Measurements from ENCODE around the gene RBMX. TPM values are rescaled to one million over a fixed set of nuclear protein-coding genes. Genes with fewer than 3 reads are reported as not detected.

The RBMX gene
- total RNA-seq, 4 donors from 2014 or later = 128 to 228 (median 143) TPM

GRCh38 chrX:136856551-136856950, 24.0 kb downstream of the RBMX start:
- DNase-seq = no peak
- H3K9me3 ChIP-seq = no peaks in the 10 kb centered on the region
- no peak for TF ChIP-seq POLR2A (IDR thresholded peaks at IDR 0.05)
- no peak for TF ChIP-seq CTCF (IDR thresholded peaks at IDR 0.05)
- no peak overlapping the region for H3K4me3 ChIP-seq
- no peaks in the 10 kb centered on the region for H3K36me3 ChIP-seq
- H3K4me1 ChIP-seq = no peaks in the 10 kb centered on the region
- no peak overlapping the region for H3K27ac ChIP-seq
- H3K27me3 ChIP-seq = no peaks in the 10 kb centered on the region

DNA sequence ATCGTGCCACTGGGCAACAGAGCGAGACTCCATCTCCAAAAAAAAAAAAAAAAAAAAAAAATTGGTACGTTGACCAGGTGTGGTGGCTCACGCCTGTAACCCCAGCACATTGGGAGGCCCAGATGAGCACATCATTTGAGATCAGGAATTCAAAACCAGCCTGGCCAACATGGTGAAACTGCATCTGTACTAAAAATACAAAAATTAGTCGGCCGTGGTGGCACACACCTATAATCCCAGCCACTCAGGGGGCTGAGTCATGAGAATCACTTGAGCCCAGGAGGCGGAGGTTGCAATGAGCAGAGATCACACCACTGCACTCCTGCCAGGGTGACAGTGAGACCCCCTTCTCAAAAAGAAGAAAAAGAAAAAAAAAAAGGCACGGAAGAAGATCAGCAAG, 24.5 kb downstream of the RBMX start:
- DNase-seq = no peak
- H3K36me3 ChIP-seq = no peaks in the 10 kb centered on the region
- no peak for TF ChIP-seq POLR2A (IDR thresholded peaks at IDR 0.05)
- no peak for TF ChIP-seq CTCF (IDR thresholded peaks at IDR 0.05)
- H3K27ac ChIP-seq = no peak overlapping the region
- no peak overlapping the region for H3K4me3 ChIP-seq
- H3K4me1 ChIP-seq = no peaks in the 10 kb centered on the region
- no peaks in the 10 kb centered on the region for H3K27me3 ChIP-seq
- H3K9me3 ChIP-seq = no peaks in the 10 kb centered on the region

GRCh38 chrX:136851526-136851925, 29.0 kb downstream of the RBMX start:
- H3K4me3 ChIP-seq = no peak overlapping the region
- TF ChIP-seq POLR2A (IDR thresholded peaks at IDR 0.05) = no peak
- TF ChIP-seq CTCF (IDR thresholded peaks at IDR 0.05) = no peak
- H3K27ac ChIP-seq = no peak overlapping the region
- peaks cover 0 to 7% (median 0%) of the 10 kb centered on the region in 3 donors for H3K36me3 ChIP-seq
- DNase-seq = no peak
- no peaks in the 10 kb centered on the region for H3K4me1 ChIP-seq
- no peaks in the 10 kb centered on the region for H3K27me3 ChIP-seq
- H3K9me3 ChIP-seq = no peaks in the 10 kb centered on the region

- H3K9me3 ChIP-seq = no peaks in the 10 kb centered on the region
- no peak for DNase-seq
- H3K4me3 ChIP-seq = no peak overlapping the region
- TF ChIP-seq POLR2A (IDR thresholded peaks at IDR 0.05) (no peak), CTCF (IDR thresholded peaks at IDR 0.05) (no peak)
- H3K27me3 ChIP-seq = no peaks in the 10 kb centered on the region
- peaks cover 0 to 7% (median 0%) of the 10 kb centered on the region in 3 donors for H3K36me3 ChIP-seq
- H3K27ac ChIP-seq = no peak overlapping the region
- H3K4me1 ChIP-seq = no peaks in the 10 kb centered on the region
These were observed 29.9 kb downstream of the RBMX start for GRCh38 chrX:136850441-136851175.

DNA sequence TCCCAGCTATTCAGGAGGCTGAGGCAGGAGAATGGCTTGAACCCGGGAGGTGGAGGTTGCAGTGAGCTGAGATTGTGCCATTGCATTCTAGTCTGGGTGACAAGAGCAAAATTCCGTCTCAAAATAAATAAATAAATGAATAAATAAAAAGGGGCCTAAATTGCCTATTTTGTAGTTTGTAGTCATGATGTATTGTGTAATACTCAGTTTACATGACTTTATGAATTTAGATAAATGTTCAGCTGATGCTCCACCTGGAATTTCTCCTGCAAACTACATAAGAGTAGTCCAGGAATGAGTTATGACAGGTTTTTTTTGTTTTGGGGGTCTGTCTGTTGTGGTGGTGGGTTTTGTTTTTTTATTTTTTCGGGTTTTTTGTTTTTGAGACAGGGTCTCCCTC, 31.1 kb downstream of the RBMX start:
- H3K4me1 ChIP-seq = no peaks in the 10 kb centered on the region
- H3K36me3 ChIP-seq = peaks cover 0 to 7% (median 0%) of the 10 kb centered on the region in 3 donors
- H3K27me3 ChIP-seq = no peaks in the 10 kb centered on the region
- DNase-seq = no peak
- H3K9me3 ChIP-seq = no peaks in the 10 kb centered on the region
- H3K4me3 ChIP-seq = no peak overlapping the region
- TF ChIP-seq CTCF (IDR thresholded peaks at IDR 0.05) (no peak), POLR2A (IDR thresholded peaks at IDR 0.05) (no peak)
- no peak overlapping the region for H3K27ac ChIP-seq

All from Peyer's patch (tissue), 4 donors.